NCI-H1092 (cell line): ENCODE results near the gene METTL26.

Source experiments
- DNase-seq: peaks from one replicate; lab custom pipeline; 2025; lab: John Stamatoyannopoulos, UW

METTL26 gene

DNA sequence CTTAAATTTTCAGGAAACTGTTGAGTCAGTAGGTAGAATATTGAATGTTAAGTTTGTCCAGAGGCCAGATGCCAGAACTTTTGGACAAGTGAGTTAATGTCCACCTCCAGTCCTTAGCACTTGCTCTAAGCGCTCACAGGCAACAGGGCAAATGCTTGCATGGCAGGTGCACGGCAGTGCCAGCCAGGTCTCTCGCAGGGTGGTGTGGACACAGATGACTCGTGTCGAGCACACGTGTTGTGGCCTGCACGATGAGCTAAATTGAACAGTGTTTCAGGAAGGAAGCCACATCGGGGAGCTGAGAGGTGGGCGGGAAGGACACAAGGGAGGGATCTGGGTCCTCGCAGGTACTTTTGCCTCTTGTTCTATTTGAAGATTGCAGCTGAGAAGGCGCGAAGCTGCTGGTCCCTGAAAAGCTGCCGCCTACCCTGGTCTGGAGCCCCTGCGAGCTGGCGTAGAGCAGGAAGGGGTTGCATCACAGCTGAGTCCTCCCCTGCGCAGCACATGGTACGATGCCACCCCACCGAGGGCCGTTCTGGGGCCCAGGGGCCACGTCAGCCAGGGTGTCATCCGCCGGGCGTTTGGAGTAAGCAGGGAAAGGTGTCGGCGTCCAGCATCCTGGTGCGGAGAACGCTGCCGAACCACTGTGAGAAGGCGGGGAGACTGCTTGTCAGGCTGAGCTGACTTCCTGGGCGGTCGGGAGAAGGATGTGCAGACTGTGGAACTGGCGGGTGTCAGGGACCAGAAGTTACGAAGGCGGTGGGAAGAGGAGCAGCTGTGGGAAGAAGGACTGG lies 40.0 kb downstream of the METTL26 start:
- DNase-seq, result no peak

DNA sequence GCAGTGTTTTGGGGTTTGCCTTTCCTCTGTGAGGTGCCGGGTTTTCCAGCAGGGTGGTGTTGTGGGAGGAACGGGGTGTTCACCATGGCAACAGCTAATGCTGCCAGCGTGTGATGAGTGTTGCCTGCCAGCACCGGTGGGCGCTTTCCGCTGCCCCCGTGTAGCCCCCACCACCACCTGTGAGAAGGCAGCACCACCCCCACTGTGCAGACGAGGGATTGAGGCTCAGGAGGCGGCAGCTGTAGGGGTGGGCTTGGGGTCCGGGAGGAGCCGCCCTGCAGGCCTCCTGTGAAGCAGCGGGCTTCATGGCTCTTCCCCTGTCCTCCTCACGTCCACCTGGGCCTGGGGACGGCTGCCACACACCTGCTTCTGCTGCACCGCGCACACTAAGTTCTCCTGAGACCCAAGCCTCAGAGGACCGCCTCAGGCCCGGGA lies 41.0 kb downstream of the METTL26 start:
- DNase-seq, result no peak

DNA sequence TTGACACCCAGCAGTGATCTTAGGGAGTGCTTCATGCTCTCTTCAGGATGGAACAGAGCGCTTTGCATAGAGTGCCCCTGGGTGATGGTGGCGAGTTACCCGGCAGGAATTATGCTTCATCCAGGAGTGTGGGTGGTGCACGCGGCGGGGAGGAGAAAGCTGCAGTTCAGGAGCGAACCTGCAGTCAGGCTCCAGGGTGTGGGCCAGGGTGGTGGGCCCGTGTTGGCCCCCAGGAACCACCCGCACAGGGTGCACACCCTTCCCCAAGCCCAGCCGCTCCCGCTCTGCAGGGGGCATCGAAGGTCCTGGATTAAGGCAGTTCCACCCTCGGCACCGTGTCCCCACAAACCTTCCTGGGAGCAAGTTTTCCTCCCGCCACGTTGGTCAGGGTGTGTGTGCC lies 42.3 kb downstream of the METTL26 start:
- no peak for DNase-seq

- no peak for DNase-seq
Measured at GRCh38 chr16:593406-593805, 42.7 kb downstream of the METTL26 start.

GRCh38 chr16:592518-593306 lies 43.4 kb downstream of the METTL26 start:
- DNase-seq, result peak; percentile 50

DNA sequence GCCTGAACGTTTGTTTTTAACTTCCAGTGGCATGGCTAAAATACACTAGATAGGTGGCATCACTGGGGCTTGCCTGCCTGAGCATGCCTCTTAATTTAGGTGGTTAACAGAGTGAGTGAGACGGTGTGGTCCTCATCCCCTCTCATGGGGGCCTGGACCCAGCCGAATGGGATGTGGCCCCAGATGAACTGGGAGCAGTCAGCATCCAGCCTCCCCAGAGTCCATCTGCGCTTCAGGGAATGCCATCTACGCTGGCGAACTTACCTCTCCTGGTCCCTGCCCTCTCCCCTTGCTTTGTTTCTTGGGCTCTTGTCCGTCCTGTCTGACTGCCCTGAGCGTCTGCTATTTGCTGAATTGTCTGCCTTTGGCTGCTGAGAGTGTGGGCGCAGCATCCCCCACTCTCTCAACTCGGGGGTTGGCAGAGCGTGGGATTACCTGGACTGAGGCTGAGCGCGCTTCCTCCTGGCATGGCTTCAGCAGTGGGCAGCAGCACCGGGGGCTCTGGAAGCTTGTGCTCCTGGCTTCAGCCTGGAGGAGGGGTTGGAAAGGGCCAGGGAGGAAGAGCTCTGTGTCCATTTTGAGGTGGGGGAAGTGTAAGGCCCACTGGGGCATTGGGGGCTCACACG lies 44.1 kb downstream of the METTL26 start:
- no peak for DNase-seq

DNA sequence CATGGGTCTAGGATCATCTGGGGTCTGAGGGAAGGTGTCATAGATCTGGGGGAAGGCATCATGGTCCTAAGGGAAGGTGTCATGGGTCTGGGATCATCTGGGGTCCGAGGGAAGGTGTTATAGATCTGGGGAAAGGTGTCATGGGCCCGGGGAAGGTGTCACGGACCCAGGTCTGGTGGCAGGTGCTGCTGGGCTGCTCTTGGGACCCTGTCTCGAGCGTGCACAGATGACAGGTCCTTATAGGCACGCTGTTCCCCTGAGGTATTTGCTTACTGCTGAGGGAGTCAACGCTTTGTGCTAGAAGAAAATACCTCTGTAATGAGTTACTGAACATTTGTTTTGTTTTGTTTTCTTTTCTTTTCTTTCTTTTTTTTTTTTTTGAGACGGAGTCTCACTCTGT lies 44.9 kb downstream of the METTL26 start:
- no peak for DNase-seq

DNA sequence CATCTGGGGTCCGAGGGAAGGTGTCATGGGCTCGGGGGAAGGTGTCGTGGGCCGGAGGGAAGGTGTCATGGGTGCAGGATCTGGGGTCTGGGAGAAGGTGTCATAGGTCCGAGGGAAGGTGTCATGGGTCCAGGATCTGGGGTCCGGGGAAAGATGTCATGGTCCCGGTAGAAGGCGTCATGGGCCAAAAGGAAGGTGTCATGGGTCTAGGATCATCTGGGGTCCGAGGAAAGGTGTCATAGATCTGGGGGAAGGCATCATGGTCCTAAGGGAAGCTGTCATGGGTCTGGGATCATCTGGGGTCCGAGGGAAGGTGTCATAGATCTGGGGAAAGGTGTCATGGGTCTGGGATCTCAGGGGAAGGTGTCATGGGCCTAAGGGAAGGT lies 45.3 kb downstream of the METTL26 start:
- no peak for DNase-seq

DNA sequence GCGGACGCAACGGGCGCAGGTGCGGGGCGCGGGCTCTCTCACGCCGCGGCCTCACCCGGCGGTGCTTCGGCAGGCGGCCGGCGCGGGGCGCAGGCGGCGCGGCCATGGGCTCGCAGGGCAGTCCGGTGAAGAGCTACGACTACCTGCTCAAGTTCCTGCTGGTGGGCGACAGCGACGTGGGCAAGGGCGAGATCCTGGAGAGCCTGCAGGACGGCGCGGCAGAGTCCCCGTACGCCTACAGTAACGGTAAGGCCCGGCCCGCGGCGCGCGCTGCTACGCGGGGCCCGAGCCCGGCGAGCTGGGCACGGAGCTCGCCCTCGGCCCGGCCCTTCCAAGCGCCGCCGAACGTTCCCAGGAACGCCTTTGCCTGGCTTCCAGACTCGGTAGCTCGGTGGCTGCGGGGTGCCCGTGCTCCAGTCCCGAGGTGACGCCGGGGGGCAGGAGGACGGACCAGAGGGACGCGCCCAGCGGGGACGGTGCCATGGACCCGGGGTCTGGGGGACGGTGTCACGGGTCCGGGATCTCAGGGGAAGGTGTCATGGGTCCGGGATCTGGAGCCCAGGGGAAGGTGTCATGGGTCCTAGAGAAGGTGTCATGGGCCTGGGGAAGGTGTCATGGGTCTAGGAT lies 45.8 kb downstream of the METTL26 start:
- no peak for DNase-seq

DNA sequence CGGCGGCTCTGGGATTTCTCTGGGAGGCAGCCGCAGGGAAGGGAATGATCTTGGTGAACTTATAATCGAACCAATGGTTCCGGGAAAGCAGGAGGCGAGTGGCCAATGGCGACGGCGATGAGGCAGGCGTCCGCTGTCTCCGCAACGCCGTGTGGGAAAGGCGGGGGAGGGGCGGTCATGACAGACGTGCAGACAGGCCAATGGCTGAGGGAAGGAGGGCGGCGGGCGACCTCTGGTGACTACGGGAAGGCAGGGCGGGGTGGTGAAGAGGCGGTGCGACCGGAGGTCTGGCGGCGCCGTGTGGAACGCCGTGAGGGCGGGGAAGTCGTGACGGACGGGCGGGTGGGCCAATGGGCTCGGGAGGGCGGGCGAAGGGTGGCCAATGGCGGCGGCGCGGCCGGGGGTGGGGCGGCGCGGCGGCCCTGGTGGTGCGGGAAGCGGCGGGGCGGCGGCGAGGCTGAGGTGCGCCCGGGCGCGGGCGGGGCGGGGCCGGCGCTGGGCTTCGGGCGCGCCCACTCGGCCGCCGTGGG lies 46.4 kb downstream of the METTL26 start, which contains the start of gene RAB40C:
RAB40C (plus strand) TSS at position 409 of the 530 bp plus-strand sequence. CDS start 226 bp downstream, outside the sequence.
- DNase-seq, result peak; percentile 97

GRCh38 chr16:588889-589657 lies 47.0 kb downstream of the METTL26 start:
- peak; percentile 92 for DNase-seq

DNA sequence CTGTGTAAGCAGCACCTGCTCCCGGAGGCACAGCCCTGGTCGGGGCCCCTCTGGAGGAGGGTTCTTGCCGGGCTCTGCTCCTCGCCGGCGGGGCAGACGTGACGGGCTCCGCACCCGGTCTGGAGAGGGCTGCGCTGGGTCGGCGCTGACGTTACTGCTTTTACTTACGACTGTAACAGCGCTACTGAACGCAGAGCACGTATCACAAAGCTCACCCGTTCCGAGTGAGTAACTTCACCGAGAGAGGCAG lies 47.5 kb downstream of the METTL26 start:
- peak; percentile 21 for DNase-seq

- DNase-seq, result no peak
Measured at GRCh38 chr16:586645-587590, 49.2 kb downstream of the METTL26 start.

- DNase-seq, result no peak
Measured at GRCh38 chr16:586047-586644, 50.0 kb downstream of the METTL26 start.

DNA sequence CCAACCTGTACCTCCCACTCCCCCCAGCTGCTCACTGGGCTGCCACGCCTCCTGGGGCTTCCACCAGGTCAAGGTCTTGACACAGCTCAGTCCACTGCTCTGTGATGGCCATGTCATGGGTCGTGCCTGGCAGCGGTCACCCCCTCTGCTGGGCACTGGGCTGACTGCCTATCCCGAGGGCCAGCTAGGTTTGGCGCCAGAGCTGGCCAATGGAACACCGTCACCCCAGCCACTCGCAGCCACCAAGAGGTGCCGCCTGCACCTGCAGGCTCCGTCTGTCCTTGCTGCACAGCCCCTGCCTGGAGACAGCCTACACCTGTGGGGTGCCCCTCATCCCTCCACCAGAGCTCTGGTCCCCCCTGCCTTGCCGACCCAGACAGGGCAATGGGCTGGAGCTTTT lies 50.8 kb downstream of the METTL26 start:
- DNase-seq, result peak; percentile 17
